Activated naive CD8-positive, alpha-beta T cell treated with anti-CD3 and anti-CD28 coated beads, Interleukin-2, amount 50 U/mL, for 24 hours (primary cell): ENCODE data around the gene TWF2.
A peak's percentile ranks its signal among the peaks of the same experiment; 100 is the strongest.
"Not testable (repeated sequence)": the region's sequence is repeated elsewhere in the genome, so short reads cannot be mapped to it uniquely, and the experiment has no call there.

Source experiments
- ATAC-seq: fragments of 150-1000 bp; cut with Tn5 transposase; one replicate; pipeline ENCODE4 v1.10.0; 2021
- DNase-seq: peaks from one replicate; pipeline ENCODE4 v3.0.0; 2021
- H3K27ac Mint-ChIP-seq: one replicate; pipeline ENCODE4 v1.8.0; 2021; ENCODE audit warnings: mild to moderate bottlenecking, mixed read lengths
- H3K27me3 Mint-ChIP-seq: one replicate; pipeline ENCODE4 v1.8.0; 2021; ENCODE audit warnings: mixed read lengths
- H3K36me3 Mint-ChIP-seq: one replicate; pipeline ENCODE4 v1.8.0; 2021; ENCODE audit warnings: low read depth, mixed read lengths
- H3K4me1 Mint-ChIP-seq: one replicate; pipeline ENCODE4 v1.8.0; 2021; ENCODE audit warnings: mixed read lengths
- H3K4me3 Mint-ChIP-seq: one replicate; pipeline ENCODE4 v1.8.0; 2021; ENCODE audit warnings: mild to moderate bottlenecking, moderate library complexity, mixed read lengths
- H3K9me3 Mint-ChIP-seq: one replicate; pipeline ENCODE4 v1.8.0; 2021; ENCODE audit warnings: mixed read lengths

TWF2 gene

DNA sequence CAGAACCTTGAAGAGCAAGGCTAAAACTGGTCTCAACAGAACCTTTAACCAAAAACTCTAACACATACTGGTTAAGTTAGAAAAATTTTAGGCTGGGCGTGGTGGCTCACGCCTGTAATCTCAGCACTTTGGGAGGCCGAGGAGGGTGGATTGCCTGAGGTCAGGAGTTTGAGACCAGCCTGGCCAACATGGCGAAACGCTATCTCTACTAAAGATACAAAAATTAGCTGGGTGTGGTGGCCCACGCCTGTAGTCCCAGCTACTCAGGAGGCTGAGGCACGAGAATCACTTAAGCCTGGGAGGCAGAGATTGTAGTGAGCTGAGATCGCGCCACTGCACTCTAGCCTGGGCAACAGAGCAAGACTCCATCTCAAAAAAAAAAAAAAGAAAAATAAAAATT lies 33.2 kb upstream of the TWF2 start:
- not testable (repeated sequence) for H3K9me3 Mint-ChIP-seq, H3K27me3 Mint-ChIP-seq, DNase-seq, ATAC-seq
- Mint-ChIP-seq H3K27ac (peak overlapping the region; percentile 82), H3K4me1 (peaks cover 92% of the 10 kb centered on the region), H3K36me3 (peaks cover 86% of the 10 kb centered on the region), H3K4me3 (peak overlapping the region; percentile 95)

- H3K36me3 Mint-ChIP-seq = peaks cover 84% of the 10 kb centered on the region
- peak overlapping the region; percentile 82 for H3K27ac Mint-ChIP-seq
- peaks cover 92% of the 10 kb centered on the region for H3K4me1 Mint-ChIP-seq
- ATAC-seq = no peak
- no peak for DNase-seq
- no peaks in the 10 kb centered on the region for H3K9me3 Mint-ChIP-seq
- no peaks in the 10 kb centered on the region for H3K27me3 Mint-ChIP-seq
- H3K4me3 Mint-ChIP-seq = peak overlapping the region; percentile 95
Observed at GRCh38 chr3:52270252-52270754, 31.3 kb upstream of the TWF2 start.

DNA sequence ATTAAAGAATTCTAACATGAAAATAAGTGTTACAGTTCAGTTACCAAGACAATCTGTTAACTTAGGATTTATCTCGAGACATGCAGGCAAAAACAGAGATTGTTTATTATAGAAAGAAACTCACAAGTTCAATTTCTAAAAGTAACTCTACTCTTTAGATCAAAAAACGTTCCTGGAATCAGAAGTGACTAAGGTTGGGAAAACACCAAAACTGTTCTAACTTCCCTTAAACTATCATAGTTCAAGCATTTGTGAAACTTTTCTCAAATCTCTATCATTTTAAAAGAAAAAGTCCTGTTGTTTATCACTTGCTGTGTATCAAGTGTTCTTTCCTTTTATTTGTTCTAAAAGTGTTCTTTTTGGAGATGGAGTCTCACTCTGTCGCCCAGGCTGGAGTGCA lies 30.8 kb upstream of the TWF2 start:
- ATAC-seq = no peak
- H3K27me3 Mint-ChIP-seq = no peaks in the 10 kb centered on the region
- no peak for DNase-seq
- H3K36me3 Mint-ChIP-seq = peaks cover 83% of the 10 kb centered on the region
- H3K9me3 Mint-ChIP-seq = no peaks in the 10 kb centered on the region
- peak overlapping the region; percentile 95 for H3K4me3 Mint-ChIP-seq
- H3K4me1 Mint-ChIP-seq = peaks cover 90% of the 10 kb centered on the region
- H3K27ac Mint-ChIP-seq = peak overlapping the region; percentile 82

- no peaks in the 10 kb centered on the region for H3K27me3 Mint-ChIP-seq
- ATAC-seq (peak; percentile 76), DNase-seq (no peak)
- peak overlapping the region; percentile 30 for H3K4me3 Mint-ChIP-seq
- peak overlapping the region; percentile 87 for H3K27ac Mint-ChIP-seq
- peaks cover 83% of the 10 kb centered on the region for H3K36me3 Mint-ChIP-seq
- peaks cover 90% of the 10 kb centered on the region for H3K4me1 Mint-ChIP-seq
- no peaks in the 10 kb centered on the region for H3K9me3 Mint-ChIP-seq
Observed at GRCh38 chr3:52268036-52268435, 29.1 kb upstream of the TWF2 start.

DNA sequence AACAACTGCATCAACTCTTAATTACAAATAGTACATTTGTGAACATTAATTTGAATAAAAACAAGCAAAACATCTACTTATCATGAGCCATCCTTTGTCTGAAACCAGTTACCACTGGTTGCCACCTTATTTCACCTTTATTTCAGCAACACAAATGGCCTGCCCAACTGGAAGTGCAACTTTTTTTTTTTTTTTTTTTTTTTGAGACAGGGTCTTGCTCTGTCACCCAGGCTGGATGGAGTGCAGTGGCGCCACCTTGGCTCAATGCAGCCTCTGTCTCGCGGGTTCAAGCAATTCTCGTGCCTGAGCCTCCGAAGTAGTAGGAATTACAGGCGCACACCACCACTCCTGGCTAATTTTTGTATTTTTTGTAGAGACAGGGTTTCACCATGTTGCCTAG lies 26.4 kb upstream of the TWF2 start:
- no peaks in the 10 kb centered on the region for H3K27me3 Mint-ChIP-seq
- ATAC-seq (no peak), DNase-seq (no peak)
- H3K27ac Mint-ChIP-seq = peak overlapping the region; percentile 60
- no peak overlapping the region for H3K4me3 Mint-ChIP-seq
- peaks cover 85% of the 10 kb centered on the region for H3K36me3 Mint-ChIP-seq
- H3K9me3 Mint-ChIP-seq = no peaks in the 10 kb centered on the region
- H3K4me1 Mint-ChIP-seq = peaks cover 86% of the 10 kb centered on the region

GRCh38 chr3:52262447-52262846 lies 23.5 kb upstream of the TWF2 start:
- Mint-ChIP-seq H3K36me3 (peaks cover 90% of the 10 kb centered on the region), H3K27me3 (no peaks in the 10 kb centered on the region), H3K9me3 (no peaks in the 10 kb centered on the region), H3K4me1 (peaks cover 83% of the 10 kb centered on the region), H3K4me3 (no peak overlapping the region), H3K27ac (peak overlapping the region; percentile 60)
- no peak for ATAC-seq
- no peak for DNase-seq

GRCh38 chr3:52259448-52259847 lies 20.5 kb upstream of the TWF2 start:
- Mint-ChIP-seq H3K9me3 (no peaks in the 10 kb centered on the region), H3K27ac (peak overlapping the region; percentile 34), H3K4me3 (no peak overlapping the region), H3K36me3 (peaks cover 90% of the 10 kb centered on the region), H3K4me1 (peaks cover 90% of the 10 kb centered on the region), H3K27me3 (no peaks in the 10 kb centered on the region)
- no peak for ATAC-seq
- no peak for DNase-seq

- ATAC-seq (no peak), DNase-seq (no peak)
- Mint-ChIP-seq H3K4me1 (peaks cover 90% of the 10 kb centered on the region), H3K27me3 (no peaks in the 10 kb centered on the region), H3K4me3 (no peak overlapping the region), H3K36me3 (peaks cover 89% of the 10 kb centered on the region), H3K9me3 (no peaks in the 10 kb centered on the region), H3K27ac (peak overlapping the region; percentile 34)
Observed at GRCh38 chr3:52259035-52259434, 20.1 kb upstream of the TWF2 start.

DNA sequence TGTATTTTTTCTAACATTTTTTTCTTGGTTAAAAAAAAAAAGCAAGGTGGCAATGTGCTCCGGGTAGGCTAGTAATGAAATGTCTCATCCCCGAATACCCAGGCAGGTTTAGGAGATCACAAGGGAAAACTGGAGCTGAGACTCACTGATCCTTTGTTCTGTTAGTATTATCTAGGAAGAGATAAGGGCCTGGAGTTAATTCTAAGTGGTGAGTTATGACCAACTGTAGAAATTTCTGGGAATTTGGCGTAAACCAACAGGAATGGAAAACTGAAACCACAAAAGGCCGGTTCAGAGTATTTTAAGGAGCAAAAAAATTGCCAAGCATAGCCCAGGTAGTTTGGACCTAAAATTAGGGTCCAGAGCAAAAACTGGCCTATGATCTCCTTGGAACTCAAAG lies 19.0 kb upstream of the TWF2 start:
- H3K27me3 Mint-ChIP-seq = peaks cover 3% of the 10 kb centered on the region
- peaks cover 84% of the 10 kb centered on the region for H3K36me3 Mint-ChIP-seq
- no peak overlapping the region for H3K4me3 Mint-ChIP-seq
- DNase-seq (no peak), ATAC-seq (no peak)
- H3K27ac Mint-ChIP-seq = peak overlapping the region; percentile 34
- peaks cover 90% of the 10 kb centered on the region for H3K4me1 Mint-ChIP-seq
- H3K9me3 Mint-ChIP-seq = no peaks in the 10 kb centered on the region

DNA sequence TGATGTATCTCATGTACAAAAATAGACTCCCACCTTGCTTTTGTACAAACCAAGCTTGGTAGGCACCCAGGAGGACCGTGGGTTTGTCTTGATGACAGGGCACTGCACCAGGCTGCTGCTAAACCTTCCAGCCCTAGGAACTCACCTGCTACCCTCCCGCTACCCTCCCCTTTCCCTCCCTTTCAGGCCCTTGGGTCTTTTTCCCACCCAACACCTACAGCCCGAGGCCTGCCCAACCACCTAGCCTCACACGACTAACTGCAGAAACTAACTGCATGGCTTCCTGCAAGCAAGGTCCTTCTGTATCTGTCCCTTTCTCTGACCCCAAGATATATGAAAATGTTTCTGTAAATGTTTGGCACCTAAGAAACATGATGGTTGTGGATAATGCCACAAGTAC lies 17.7 kb upstream of the TWF2 start:
- Mint-ChIP-seq H3K4me3 (no peak overlapping the region), H3K27ac (peak overlapping the region; percentile 66), H3K36me3 (peaks cover 80% of the 10 kb centered on the region), H3K27me3 (peaks cover 3% of the 10 kb centered on the region), H3K9me3 (no peaks in the 10 kb centered on the region), H3K4me1 (peaks cover 90% of the 10 kb centered on the region)
- no peak for DNase-seq
- ATAC-seq = no peak

DNA sequence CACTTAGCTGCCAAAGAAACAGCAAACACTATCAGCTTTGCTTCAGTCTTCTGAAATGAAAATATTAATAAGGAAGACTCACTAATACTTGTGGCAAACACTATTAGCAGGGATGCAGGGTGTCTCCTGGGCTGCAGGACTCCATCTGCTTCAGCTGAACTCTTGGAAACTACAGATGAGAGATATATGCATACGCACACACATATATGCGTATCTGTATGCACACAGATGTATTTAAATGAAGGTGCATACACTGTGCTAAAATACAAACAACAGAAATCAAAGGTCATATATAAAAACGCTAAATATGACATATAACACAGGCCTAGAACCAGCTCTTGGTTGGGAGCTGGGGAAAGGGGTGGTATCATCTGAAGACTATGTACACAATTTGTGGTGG lies 17.2 kb upstream of the TWF2 start:
- DNase-seq = no peak
- Mint-ChIP-seq H3K27me3 (peaks cover 3% of the 10 kb centered on the region), H3K4me1 (peaks cover 88% of the 10 kb centered on the region), H3K27ac (peak overlapping the region; percentile 66), H3K36me3 (peaks cover 75% of the 10 kb centered on the region), H3K9me3 (no peaks in the 10 kb centered on the region), H3K4me3 (no peak overlapping the region)
- ATAC-seq = no peak

GRCh38 chr3:52254608-52255007 lies 15.7 kb upstream of the TWF2 start:
- DNase-seq (no peak), ATAC-seq (no peak)
- Mint-ChIP-seq H3K4me3 (no peak overlapping the region), H3K27me3 (peaks cover 3% of the 10 kb centered on the region), H3K27ac (peak overlapping the region; percentile 98), H3K9me3 (no peaks in the 10 kb centered on the region), H3K36me3 (peaks cover 72% of the 10 kb centered on the region), H3K4me1 (peaks cover 89% of the 10 kb centered on the region)

DNA sequence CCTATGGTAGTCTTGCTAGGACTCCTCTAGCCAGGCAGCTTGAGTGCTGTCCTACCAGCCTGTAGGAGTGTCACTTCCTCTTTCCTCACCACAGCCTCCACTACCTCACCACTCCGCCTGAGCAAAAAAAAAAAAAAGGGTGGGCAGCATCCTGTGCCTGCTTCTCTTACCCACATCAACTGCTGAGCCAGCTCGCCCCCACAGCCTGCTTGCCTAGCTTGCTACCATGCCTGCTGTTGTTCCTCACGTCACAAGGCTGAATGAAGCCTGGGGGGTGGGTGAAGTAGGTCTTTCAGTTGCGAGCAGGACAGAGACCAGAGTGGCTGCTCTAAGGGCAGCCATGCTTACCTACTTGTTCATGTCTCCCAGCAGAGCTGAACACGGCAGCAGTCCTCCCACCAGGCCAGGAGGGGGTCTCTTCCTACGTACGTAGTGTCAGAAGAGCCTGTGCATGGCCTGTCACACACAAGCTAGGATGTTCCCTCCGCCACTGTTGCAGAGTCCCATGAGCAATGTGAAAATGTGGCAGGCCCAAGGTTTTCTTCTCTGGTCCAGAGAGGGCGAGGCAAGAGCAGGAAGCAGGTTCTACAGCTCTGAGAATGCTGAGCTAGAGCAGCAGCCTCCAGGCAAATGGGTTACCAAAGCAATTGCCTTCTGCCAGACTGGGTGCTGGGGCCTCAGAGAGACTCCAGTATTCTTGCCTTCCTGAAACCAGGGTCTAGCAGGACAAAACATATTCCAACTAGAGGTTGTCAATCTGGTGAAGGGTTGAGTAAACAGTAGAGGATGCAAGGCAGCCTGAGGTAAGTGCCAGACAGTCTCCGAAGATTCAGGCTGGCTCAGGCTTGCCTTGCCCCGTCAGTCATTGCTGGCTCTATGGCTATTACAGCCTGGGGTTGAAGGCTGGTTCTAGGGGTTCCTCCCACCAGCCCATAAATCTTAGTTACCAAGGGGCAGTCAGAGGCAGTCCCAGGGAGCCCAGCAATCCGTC lies 14.7 kb upstream of the TWF2 start:
- Mint-ChIP-seq H3K9me3 (no peaks in the 10 kb centered on the region), H3K27ac (peak overlapping the region; percentile 98), H3K36me3 (peaks cover 68% of the 10 kb centered on the region), H3K4me1 (peaks cover 84% of the 10 kb centered on the region), H3K4me3 (peak overlapping the region; percentile 79), H3K27me3 (peaks cover 3% of the 10 kb centered on the region)
- DNase-seq (peak; percentile 81), ATAC-seq (peak; percentile 95)

- no peak overlapping the region for H3K4me3 Mint-ChIP-seq
Observed at GRCh38 chr3:52250122-52250521, 11.2 kb upstream of the TWF2 start.

DNA sequence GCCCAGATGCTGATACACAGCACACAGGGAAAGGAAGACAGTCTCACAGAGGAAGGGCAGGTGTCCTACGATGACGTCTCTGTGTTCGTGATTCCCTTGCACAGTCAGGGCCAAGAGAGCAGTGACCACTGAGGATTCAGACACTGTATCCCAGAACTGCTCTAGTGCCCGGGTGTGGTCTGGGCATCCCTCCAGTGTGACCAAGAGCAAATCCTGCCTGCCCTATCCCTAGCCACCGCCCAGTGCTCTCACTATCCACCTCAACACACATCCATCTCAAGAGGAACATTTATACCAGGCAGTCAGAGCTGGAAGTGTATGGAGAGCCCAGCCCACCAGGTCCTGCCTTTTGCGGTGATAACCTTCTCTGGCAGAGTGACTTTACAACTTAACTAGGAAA lies 10.7 kb upstream of the TWF2 start:
- no peak overlapping the region for H3K4me3 Mint-ChIP-seq

More at GRCh38 chr3:52250122-52250521, 11.2 kb upstream of the TWF2 start:
- DNase-seq (no peak), ATAC-seq (no peak)
- peaks cover 57% of the 10 kb centered on the region for H3K36me3 Mint-ChIP-seq
- H3K27ac Mint-ChIP-seq = peak overlapping the region; percentile 71
- H3K4me1 Mint-ChIP-seq = peaks cover 80% of the 10 kb centered on the region
- H3K27me3 Mint-ChIP-seq = peaks cover 3% of the 10 kb centered on the region
- H3K9me3 Mint-ChIP-seq = no peaks in the 10 kb centered on the region

More for the DNA sequence above, 10.7 kb upstream of the TWF2 start:
- Mint-ChIP-seq H3K27me3 (peaks cover 3% of the 10 kb centered on the region), H3K36me3 (peaks cover 53% of the 10 kb centered on the region), H3K4me1 (peaks cover 80% of the 10 kb centered on the region), H3K27ac (peak overlapping the region; percentile 71), H3K9me3 (no peaks in the 10 kb centered on the region)
- DNase-seq = no peak
- ATAC-seq = no peak
